K562 (cell line): Measurements from ENCODE around the gene ANO6. TPM values are rescaled to one million over a fixed set of nuclear protein-coding genes. Genes with fewer than 3 reads are reported as not detected.

Source experiments
- ARID2 ChIP-seq: fragments of 450-650 bp; IDR thresholded peaks from 2 replicates; pipeline ENCODE4 v1.6.1; 2017; ENCODE audit warnings: antibody characterized with exemption, mild to moderate bottlenecking
- BMI1 ChIP-seq: fragments of 150-350 bp; IDR thresholded peaks from 2 replicates; pipeline ENCODE4 v1.6.1; 2014; ENCODE audit warnings: low read length
- ILK ChIP-seq: fragments of 450-650 bp; IDR thresholded peaks from 2 replicates; pipeline ENCODE4 v1.6.1; 2016; ENCODE audit warnings: missing genetic modification characterization, low read depth, mild to moderate bottlenecking, missing compliant biosample characterization, moderate library complexity, borderline replicate concordance
- KDM4B ChIP-seq, 2 experiments: fragments of 450-650 bp in 1 of 2; sonication (generic) in 1 of 2; IDR thresholded peaks; 2 replicates each; pipeline ENCODE4 v1.6.1; 2016 to 2017; ENCODE audit warnings: borderline replicate concordance in 2 of 2, antibody characterized with exemption in 1 of 2, low read depth in 1 of 2, mild to moderate bottlenecking in 1 of 2
- REST ChIP-seq, 2 experiments: fragments of 450-650 bp; formaldehyde crosslinking in 1 of 2; IDR thresholded peaks; 2 replicates each; pipeline versions ENCODE4 v1.4.0 to v1.6.1; 2014 to 2020; ENCODE audit warnings: mild to moderate bottlenecking in 2 of 2, borderline replicate concordance in 1 of 2, low read depth in 1 of 2
- RHOXF2B ChIP-seq: fragments of 250-450 bp; sonication (Bioruptor Pico); conservative IDR thresholded peaks from 2 replicates; pipeline ENCODE4 v1.5.1; 2021
- SMC3 ChIP-seq: conservative IDR thresholded peaks from 2 replicates; pipeline ENCODE4 v1.6.1; 2011; ENCODE audit warnings: low read depth, low read length, improper control_type of control experiment; ENCODE audit not compliant: insufficient read depth
- TSHZ1 ChIP-seq: fragments of 250-450 bp; sonication (Bioruptor Pico); IDR thresholded peaks from 2 replicates; pipeline ENCODE4 v1.4.0; 2020; ENCODE audit warnings: mild to moderate bottlenecking, moderate library complexity
- UBTF ChIP-seq, 2 experiments: IDR thresholded peaks; 2 replicates each; pipeline ENCODE4 v1.6.1; 2012; ENCODE audit warnings: improper control_type of control experiment in 2 of 2, low read depth in 2 of 2, low read length in 2 of 2, borderline replicate concordance in 1 of 2
- ZNF174 ChIP-seq: fragments of 250-450 bp; sonication (Bioruptor Pico); IDR thresholded peaks from 2 replicates; pipeline ENCODE4 v1.4.0; 2020; ENCODE audit warnings: mild to moderate bottlenecking
- ZNF398 ChIP-seq: fragments of 250-450 bp; sonication (Bioruptor Pico); IDR thresholded peaks from 2 replicates; pipeline ENCODE4 v1.8.0; 2021; ENCODE audit warnings: moderate library complexity, mild to moderate bottlenecking, inconsistent platforms
- polyA plus RNA-seq, 8 experiments: library from polyadenylated mRNA; depleted of rRNA in 4 of 8; stranded (reverse) in 5 of 8; unstranded in 3 of 8; fragments of >200 nt; fragmentation: Nextera tagmentation in 2 of 8; fragmentation: Illumina TruSeq in 1 of 8; extraction: Ambion mirVana in 2 of 8; extraction: Trizol in 1 of 8; gene quantifications; 2 replicates each; pipeline versions ENCODE4 v1.2.1 to v1.2.3, GENCODE V29; 2011 to 2014; ENCODE audit warnings: inconsistent platforms in 1 of 8, missing spikeins in 1 of 8
- total RNA-seq, 7 experiments: library from RNA; depleted of rRNA in 6 of 7; stranded (reverse); fragments of >200 nt in 6 of 7; fragmentation: Illumina TruSeq in 2 of 7; extraction: Trizol in 2 of 7; gene quantifications; 2 replicates each; pipeline versions ENCODE4 v1.2.1 to v1.2.3, GENCODE V29; 2011 to 2021; ENCODE audit warnings: low replicate concordance in 1 of 7

Gene ANO6
- total and polyA plus RNA-seq, 9 of the 15 experiments (the other 6 are each of a cell fraction or from before 2014, with no cell fraction given) = 3.5 to 24.7 (median 20.3) TPM

- TF ChIP-seq ZNF398 (CRISPR knock-in tag) (no peak), KDM4B (IDR thresholded peaks at IDR 0.05; ENCODE audit: borderline replicate concordance in 2 of 2, low read depth in 1 of 2) (no peak), ARID2 (0 out of 2 replicates have a peak, but pooled peaks have one; percentile 28), BMI1 (no peak), SMC3 (0 out of 2 replicates have a peak, but pooled peaks have one; percentile 45), RHOXF2B (no peak), ZNF174 (CRISPR knock-in tag) (no peak), TSHZ1 (CRISPR knock-in tag) (no peak), REST (IDR thresholded peaks at IDR 0.05; ENCODE audit: borderline replicate concordance) (peak; percentile 51; the same call in 1 of the 2 replicates), REST (CRISPR knock-in tag; IDR thresholded peaks at IDR 0.05; ENCODE audit: low read depth) (no peak), UBTF (IDR thresholded peaks at IDR 0.05; ENCODE audit: borderline replicate concordance in 1 of 2, low read depth in 2 of 2, low read length in 2 of 2) (no peak), ILK (no peak)
Observed at GRCh38 chr12:45388545-45388944, 172.7 kb downstream of the ANO6 start (continued).
